Stimulated activated CD8-positive, alpha-beta memory T cell treated with anti-CD3 and anti-CD28 coated beads, Interleukin-2, amount 100 ng/mL, for 1 hour (primary cell): ENCODE measurements around the gene TSPAN10.
A peak's percentile ranks its signal among the peaks of the same experiment; 100 is the strongest.
"Not testable (repeated sequence)": the region's sequence is repeated elsewhere in the genome, so short reads cannot be mapped to it uniquely, and the experiment has no call there.

Experiments used
- DNase-seq, 2 donors: peaks; one replicate each; pipeline ENCODE4 v3.0.0-alpha.2; 2020; ENCODE audit warnings: low read depth in 2 of 2

TSPAN10 gene

DNA sequence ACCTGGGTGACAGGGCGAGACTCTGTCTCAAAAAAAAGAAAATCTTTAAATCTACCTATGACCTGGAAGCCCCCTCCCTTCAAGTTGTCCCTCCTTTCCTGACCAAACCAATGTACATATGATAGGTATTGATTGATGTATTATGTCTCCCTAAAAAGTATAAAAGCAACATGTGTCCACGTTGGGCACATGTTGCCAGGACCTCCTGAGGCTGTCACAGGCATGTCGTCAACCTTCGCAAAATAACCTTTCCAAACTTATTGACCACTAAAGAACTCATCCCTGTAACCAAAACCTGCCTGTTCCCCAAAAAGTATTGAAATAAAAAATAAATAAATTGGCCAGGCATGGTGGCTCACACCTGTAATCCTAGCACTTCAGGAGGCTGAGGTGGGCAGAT lies 25.0 kb downstream of the TSPAN10 start:
- DNase-seq = no peak

DNA sequence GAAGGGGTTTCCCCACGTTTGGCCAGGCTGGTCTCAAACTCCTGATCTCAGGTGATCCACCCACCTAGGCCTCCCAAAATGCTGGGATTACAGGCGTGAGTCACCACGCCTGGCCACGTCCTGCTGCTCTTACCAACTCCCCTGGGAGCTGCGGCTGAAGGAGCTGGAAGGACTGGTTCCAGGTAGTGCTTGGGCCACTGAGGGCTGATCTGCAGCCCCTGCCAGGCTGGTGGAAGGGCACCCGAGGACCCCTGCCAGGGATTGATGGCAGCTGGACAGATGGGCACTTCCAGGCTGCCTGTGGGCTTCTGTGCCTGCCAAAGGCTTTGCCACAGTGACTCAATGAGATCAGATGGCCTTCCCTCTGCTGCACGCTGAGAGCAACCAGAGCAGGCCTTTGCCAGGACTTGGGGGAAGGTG lies 27.1 kb downstream of the TSPAN10 start:
- no peak for DNase-seq

DNA sequence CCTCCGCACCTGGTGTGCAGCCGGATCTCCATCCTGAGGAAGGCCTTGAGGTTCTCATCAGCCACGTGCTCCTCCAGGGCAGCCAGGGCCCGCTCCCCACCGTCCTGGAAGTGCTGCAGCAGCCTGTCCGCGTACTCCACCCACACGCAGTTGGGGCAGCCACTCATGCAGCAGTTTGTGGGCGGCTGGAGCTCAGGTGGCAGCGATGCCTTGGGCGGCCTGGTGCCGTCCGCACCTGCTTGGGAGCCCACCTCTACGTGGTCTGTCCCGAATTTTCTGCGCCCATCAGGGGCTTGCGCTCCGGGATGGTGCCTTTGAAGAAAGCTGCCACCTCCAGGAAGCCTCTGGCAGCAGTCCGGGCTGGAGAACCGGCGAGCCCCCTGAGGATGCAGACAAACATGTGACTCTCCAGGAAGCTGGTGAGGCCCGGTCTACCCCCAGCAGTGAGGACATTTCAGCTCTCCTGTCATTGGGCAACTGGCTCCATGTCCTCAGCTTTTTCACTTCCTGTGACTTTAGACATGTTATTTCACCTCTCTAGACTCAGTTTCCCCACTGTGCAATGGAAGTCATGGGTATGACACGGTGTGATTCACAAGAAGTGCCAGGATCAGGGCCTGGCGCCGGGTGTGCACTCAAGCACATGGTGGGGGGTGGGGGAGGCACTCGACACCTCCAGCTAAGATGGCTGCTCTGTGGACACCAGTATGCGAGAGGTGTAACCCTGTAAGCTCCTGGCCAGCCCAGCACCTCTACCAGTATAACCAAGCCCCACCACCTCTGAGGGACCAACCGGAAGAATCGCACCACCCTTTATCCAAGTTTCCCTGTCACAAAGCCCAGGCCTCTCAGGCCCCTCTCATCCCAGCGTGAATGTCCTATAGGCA lies 28.5 kb downstream of the TSPAN10 start:
- no peak for DNase-seq

DNA sequence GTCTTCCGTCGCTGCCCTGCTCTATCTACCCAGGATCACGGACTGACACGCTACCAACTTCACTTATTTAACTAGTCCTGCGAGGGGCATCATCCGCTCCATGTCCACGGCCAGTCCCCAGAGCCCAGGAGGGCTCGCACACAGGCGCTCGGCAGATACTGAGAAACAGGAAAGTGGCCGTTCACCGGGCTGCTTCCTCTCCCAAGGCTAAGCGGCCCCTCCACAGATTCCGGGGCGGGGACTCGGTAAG lies 29.0 kb downstream of the TSPAN10 start:
- DNase-seq = no peak

DNA sequence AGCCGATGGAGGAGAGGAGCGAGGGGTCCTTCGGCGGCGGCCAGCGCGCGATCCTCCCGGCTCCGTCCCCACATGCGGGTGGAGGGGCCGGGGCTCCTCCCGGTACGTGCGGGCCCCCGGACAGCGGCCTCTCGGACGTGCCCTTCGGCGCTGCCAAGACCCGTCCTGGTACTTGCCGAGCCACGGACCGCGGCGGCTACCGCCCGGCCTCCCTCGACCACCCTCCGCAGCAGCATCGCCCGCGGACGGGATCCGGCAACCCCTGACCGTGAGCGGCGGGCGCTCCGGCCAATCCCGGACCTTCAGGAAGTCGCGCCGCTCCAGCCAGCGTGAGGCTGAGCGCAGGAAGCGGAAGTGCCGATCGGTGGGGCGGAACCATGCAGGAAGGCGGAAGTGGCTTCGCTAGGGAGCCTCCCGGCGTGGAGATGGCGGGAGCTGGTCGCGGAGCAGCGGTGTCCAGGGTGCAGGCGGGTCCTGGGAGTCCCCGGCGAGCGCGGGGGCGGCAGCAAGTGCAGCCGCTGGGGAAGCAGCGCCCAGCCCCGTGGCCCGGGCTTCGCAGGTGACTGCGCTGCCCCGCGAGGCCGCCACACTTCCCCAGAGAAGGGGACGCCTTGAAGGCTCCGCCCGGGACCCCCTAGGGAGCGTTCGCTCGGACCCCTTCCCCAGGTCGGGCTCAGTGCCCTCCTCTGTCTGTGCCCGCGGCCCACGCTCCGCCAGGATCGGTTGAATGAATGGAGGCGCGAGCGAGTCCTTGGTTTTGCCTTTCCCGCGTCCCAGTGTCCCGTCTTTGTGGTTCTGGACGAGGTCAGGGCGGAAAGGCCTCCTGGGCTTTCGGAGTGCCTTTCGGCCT lies 29.6 kb downstream of the TSPAN10 start, which contains the start of the genes CCDC137 and OXLD1:
Gene CCDC137, plus strand, starts transcription at position 396 of the 850 bp plus-strand sequence. Its CDS starts 30 bp downstream, at position 426.
Gene OXLD1, minus strand, starts transcription at position 264 of the 850 bp plus-strand sequence. Its CDS starts 28 bp downstream, at position 236.
- DNase-seq = peak; percentile 83 to 87

DNA sequence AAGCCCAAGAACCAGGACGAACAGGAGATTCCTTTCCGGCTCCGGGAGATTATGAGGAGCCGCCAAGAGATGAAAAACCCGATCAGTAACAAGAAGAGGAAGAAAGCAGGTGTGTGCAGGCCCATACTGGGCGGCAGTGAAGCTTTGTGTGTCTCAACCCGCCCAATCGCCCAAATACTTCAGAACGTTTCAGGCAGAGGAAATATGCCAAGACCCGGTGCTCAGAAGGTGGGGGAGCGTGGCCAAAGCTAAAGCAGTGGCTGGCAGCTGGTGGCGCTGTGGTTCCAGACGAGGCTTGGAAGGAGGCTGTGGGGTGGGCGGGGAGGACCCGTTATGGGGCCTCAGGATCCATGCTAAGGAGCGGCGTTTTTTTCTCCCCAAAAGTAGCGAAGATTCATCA lies 30.8 kb downstream of the TSPAN10 start:
- no peak for DNase-seq

DNA sequence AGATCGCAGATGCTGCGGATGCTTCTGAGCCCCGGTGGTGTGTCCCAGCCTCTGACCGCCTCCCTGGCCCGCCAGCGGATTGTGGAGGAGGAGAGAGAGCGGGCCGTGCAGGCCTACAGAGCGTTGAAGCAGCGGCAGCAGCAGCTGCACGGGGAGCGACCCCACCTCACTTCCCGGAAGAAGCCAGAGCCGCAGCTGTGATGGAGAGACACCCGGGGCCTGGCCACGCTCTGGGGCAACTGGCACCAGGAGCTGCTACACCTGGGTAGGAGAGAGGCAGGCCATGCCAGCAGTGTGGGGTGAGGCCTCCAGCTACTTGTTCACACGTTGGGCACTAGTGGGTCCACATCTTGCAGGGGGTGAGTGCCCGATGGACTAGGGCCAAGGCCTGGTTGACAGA lies 35.5 kb downstream of the TSPAN10 start:
- no peak for DNase-seq

DNA sequence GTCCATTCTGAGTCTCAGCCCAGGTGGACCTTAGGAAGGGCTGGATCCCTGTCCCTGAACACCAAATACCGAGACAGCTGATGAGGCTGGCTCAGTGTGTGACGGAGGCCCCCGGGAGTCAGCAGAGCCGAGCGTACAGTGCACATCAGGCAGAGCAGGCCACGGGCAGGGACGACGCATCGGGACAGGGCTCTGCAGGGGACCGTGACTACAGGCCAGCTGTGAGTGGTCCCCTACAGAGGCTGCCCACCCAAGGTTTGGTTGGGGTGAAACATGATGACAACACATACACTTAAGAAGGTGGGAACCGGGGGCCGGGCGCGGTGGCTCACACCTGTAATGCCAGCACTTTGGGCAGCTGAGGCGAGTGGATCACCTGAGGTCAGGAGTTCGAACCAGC lies 36.0 kb downstream of the TSPAN10 start:
- DNase-seq = no peak

DNA sequence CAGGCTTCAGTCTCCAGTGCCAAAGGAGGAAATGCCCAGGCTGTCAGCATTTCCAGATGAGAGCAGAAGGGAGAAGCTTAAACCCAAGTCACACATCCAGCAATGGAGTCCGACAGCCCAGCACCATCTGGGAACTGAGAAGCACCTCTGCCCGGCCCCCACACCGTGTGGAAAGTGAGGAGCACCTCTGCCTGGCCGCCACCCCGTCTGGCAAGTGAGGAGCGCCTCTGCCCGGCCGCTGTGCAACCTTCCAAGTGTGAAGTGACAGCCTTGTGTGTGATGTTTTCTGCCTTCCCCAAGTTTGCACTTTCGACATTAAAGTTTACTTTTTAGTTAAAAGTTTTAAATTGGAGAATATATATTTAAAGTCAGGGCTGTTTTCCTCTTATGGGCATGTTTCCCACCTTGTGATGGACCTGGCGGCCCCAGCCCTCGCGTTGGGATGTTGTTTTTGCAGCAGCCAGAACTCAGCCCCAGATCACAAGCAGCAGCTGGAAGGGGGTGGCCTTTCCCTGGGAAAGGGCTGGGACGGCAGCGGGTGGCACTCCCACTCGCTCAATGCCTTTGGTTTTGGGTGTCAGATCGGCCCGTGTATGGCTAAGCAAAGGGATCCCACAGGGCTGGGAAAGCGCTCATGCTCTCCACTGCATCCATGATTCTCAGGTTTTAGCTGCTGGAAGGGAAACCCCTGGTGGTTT lies 36.7 kb downstream of the TSPAN10 start:
- DNase-seq = no peak

DNA sequence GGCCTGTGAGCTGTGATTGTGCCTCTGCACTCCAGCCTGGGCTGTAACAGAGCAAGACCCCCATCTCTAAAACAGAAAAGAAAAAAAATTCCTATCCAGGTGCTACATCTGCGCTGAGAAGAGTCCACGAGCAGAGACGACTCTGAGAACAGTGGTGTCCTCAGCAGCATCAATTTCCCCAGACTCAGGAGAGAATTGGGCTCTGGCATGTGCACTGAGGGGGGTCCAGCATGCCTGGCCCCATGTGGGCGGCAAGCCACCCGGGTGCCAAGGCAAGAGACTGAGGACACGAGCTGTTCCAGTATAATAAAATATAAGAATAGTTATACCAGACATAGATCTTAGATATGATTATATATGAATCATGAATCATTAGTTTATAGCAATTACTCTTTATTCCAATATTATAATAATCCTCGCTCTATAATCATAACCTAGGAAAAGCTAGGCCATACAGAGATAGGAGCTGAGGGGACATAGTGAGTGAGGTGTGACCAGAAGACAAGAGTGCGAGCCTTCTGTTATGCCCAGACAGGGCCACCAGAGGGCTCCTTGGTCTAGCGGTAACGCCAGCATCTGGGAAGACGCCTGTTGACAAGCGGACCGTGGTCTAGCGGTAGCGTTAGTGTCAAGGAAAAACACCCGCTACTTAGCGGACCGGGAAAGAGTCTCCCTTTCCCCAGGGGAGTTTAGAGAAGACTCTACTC lies 38.7 kb downstream of the TSPAN10 start:
- DNase-seq = not testable (repeated sequence)

DNA sequence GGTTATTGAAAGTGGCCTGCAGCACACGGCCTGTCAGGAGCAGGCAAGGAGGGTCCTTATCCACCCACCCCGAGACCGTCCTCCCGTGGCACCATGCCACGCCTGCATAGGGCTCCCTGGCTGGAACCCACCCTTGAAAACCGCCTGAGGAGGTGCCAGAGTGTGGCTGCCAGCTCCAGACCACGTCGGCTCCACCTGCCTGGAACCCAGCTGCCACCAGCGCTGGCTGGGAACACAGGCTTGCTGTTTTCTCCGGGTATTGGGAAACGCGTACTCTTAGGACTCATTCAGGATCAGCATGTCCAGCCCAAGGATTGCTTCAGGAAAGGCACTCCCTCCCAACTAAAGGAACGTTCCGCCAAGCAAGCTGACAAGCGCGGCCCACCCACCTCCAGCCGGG lies 39.9 kb downstream of the TSPAN10 start:
- no peak for DNase-seq

DNA sequence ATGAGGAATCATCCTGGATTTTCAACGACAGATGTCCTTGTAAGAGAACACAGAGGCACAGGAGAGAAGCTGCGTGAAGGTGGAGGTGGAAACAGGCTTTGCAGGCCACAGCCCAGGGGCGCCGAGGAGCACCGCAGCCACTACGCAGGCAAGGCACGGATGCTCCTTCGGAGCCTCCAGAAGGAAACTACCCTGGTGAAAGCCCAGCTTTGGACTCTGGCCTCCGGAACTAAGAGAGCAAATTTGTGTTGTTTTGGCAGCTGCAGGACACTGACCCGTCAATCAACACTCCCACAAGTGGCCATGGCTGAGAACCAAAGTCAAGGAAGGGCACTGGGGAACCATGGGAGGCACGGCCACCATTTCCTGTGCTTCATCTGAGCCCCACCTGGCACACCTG lies 43.2 kb downstream of the TSPAN10 start:
- DNase-seq = no peak

DNA sequence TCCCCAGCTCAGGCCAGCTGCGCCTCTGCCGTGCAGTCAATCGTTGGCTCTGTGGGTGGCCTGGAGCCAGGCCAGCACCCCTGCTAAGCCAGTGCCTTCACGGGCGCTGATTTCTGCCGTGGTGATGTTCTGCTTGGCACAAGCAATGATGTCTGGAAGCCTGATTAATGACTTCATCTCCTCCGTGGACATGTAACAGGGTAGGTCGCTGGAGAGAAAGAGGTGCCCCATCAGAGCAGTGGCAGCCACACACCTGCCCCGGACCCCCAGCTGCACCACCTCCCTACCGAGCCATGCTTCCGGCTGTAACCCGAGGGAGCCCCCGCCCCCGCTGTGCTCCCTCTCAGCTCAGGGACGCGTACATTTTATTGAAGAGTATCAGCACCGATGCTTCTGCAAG lies 44.7 kb downstream of the TSPAN10 start:
- no peak for DNase-seq

DNA sequence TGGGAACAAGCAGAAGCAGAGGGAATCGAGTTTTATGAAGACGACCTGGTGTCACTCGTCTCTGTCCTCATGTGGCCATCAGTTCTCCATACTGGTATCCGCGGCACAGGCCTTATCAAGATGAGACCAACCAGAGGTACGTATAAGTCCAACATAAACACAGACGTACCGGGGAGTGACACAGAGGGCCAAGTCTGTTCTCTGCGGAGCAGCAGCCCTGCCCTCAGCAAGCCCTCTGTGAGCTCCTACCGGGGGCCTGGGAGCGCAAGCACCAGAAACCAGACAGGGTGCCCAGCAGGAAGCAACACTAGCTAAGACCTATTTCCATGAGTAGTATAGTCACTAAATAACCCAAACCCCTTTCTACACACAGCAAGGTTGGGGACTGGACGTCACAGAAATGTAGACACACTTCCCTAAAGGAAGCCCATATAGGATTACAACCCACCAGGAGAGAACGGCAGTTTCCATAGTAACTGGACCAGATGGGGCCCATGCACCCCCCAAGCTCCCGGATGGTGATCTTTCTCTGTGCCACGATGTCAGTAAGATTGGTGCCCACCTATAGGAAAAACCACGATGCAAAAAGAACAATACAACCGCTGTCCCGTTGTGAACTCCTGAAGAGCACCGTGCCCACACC lies 45.7 kb downstream of the TSPAN10 start:
- DNase-seq = no peak

DNA sequence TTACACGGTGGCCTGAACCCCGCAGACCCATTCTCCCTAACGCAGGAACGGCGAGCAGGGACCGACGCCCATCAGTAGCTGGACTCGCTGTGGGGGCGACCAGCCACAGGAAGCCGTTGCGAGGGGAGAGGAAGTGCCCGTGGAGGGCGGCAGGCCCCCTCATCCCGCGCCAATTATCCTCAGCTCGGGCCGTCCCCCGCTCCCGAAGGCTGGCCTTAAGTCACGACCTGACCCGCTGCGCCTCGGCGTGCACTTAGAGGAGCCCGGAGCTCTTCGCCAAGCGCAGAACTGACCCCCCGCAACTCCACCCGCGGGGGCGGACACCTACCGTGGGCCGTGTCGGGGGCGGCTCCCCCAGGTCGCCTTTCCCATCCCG lies 46.2 kb downstream of the TSPAN10 start:
- DNase-seq = no peak

DNA sequence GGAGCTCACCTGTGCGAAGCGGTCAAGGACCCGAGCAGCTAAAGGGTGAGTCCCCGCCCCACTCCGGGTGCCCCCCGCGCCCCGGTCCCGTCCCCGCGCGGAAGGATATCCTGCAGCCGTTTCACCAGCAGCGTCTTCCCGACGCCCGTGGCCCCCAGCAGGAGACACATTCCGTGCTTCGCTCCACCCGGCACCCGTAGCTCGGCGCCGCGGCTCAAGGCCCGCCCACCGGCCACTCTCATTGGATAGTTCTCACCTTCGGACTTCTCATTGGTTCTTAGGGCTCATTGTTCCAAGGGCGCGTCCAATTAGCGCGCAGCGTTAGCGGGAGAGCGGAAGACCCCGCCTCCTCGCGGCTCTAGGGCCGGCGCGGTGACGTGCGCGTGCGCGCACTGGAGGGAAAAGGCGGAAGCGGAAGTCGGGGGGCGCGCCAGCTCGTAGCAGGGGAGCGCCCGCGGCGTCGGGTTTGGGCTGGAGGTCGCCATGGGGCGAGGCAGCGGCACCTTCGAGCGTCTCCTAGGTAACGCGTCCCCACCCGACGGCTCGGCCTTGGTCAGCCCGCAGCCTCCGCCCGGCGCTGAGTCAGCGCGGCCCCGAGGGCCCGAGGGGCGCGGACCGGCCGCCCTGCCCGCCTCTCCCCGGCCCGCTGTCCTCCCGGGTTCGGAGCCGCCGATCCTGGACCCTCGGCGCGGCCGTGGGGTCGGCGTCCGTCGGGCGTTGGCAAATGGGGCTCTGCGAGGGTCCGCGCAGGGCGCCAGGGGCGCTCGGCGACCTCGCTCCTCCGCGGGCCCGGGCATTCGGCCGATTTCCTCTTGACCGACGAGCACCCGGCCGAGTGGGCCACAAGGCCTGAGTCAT lies 46.8 kb downstream of the TSPAN10 start, which contains the start of the genes ARL16 and HGS:
Gene ARL16, minus strand, starts transcription at position 214 of the 858 bp plus-strand sequence. Its CDS starts 44 bp downstream, at position 170.
Gene HGS, plus strand, starts transcription at position 428 of the 858 bp plus-strand sequence. Its CDS starts 56 bp downstream, at position 484.
- peak; percentile 94 to 96 for DNase-seq

DNA sequence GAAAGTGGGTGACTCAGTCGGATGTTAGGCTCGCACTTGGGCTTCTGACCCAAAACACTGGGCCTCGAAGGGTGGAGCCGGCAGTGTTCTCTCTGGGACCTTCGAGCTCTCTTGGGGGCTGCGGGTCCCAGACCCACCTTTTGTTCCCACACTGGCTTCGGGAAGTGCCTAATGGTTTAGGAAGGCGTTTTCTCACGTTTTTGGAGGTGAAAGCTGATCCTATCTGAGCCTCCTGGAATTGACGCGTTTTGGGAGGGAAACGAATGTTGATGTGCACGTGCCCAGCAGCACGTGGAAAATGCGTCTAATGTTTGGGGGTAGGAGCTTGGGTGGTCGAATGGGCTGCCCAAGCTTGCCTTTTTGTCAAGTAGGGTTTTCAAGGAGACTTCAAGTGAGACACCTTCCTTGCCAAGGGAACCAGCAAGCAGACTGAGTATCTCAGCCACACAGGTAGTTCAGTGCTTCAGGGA lies 47.5 kb downstream of the TSPAN10 start:
- DNase-seq = no peak

DNA sequence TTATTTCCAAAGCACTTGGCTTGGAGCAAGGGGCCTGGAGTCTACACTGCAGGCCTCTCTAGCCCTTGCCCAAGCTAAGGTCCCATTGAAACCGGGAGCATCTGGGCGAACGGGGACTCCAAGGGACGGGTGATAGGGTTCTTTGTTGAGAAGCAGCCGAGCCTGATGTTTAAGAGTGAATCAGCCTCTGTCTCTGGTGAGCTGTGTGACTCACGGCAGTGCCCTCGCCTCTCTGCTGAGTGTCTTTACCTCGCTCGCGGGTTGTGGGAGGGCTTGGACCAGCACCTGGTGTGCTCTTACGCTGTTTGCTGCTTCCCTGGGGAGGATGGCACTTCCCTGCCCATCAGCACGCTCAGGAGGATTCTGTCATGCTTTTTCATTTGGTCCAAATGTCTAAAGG lies 48.1 kb downstream of the TSPAN10 start:
- DNase-seq = no peak

DNA sequence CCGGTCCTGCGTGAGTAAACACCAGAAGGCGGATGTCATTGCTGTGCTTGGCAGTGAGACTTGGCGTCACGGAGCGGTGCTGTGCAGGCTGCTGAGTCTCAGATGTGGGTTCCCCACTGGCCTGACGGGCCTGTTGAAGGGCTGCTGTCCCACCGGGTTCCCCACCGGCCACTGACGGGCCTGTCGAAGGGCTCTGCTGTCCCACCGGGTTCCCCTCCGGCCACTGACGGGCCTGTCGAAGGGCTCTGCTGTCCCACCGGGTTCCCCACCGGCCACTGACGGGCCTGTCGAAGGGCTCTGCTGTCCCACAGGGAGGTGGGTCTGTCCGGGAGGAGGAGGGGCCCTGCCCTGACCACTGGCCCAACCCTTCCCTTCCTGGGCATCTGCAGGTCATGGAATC lies 49.6 kb downstream of the TSPAN10 start:
- no peak for DNase-seq
